ENCODE results near the gene CCDC157. TPM values are rescaled to one million over a fixed set of nuclear protein-coding genes. Genes with fewer than 3 reads are reported as not detected.
A peak's percentile ranks its signal among the peaks of the same experiment; 100 is the strongest.

CCDC157 gene
- total RNA-seq, 1 experiment from 2014 or later = 1.1 TPM

GRCh38 chr22:30397656-30398635 lies 41.1 kb downstream of the CCDC157 start:
- intact Hi-C loops (cut with micrococcal nuclease) = loop anchor here (1.0 kb wide), 1 partner anchor 28 kb away; no protein-coding TSS in a partner anchor
- no TSS peak for BruUV-seq (replicated peaks)
- DNase-seq (ENCODE audit: unreplicated experiment) = peak; percentile 27
- peak overlapping the region; percentile 70 for H3K27ac Mint-ChIP-seq (ENCODE audit: low read depth, unreplicated experiment)
- peak overlapping the region; percentile 85 for H3K4me3 Mint-ChIP-seq (ENCODE audit: unreplicated experiment)
- peaks cover 29% of the 10 kb centered on the region for H3K4me1 Mint-ChIP-seq (ENCODE audit: insufficient read depth, unreplicated experiment)
- peaks cover 24% of the 10 kb centered on the region for H3K36me3 Mint-ChIP-seq (ENCODE audit: insufficient read depth, unreplicated experiment)
- TF ChIP-seq CTCF (IDR thresholded peaks at IDR 0.05; ENCODE audit: unreplicated experiment) = no peak
- ChIA-PET POLR2A (interaction anchor here (0.6 to 16.9 kb wide), 18 partner anchors 8 to 637 kb away, joined by 3 to 532 read pairs (median 4); partner anchors contain the start of genes CASTOR1, CCDC157, MTFP1 and PES1), CTCF (interaction anchor here (0.6 to 3.0 kb wide), 16 partner anchors 9 to 339 kb away, joined by 3 to 26 read pairs (median 4); partner anchors contain the start of gene MTFP1)
- H3K27me3 Mint-ChIP-seq (ENCODE audit: insufficient read depth, unreplicated experiment) = no peaks in the 10 kb centered on the region
- no peaks in the 10 kb centered on the region for H3K9me3 Mint-ChIP-seq (ENCODE audit: unreplicated experiment)

GRCh38 chr22:30398685-30399680 lies 42.2 kb downstream of the CCDC157 start:
- ChIA-PET POLR2A (interaction anchor here (0.6 to 16.9 kb wide), 6 partner anchors 10 to 278 kb away, joined by 3 to 532 read pairs (median 10); partner anchors contain the start of gene MTFP1), CTCF (interaction anchor here (0.9 to 3.0 kb wide), 11 partner anchors 10 to 111 kb away, joined by 3 to 26 read pairs (median 4); partner anchors contain the start of gene MTFP1)
- H3K4me1 Mint-ChIP-seq (ENCODE audit: insufficient read depth, unreplicated experiment) = peaks cover 30% of the 10 kb centered on the region
- intact Hi-C loops (cut with micrococcal nuclease) = no loop called here
- peaks cover 34% of the 10 kb centered on the region for H3K36me3 Mint-ChIP-seq (ENCODE audit: insufficient read depth, unreplicated experiment)
- peak overlapping the region; percentile 92 for H3K27ac Mint-ChIP-seq (ENCODE audit: low read depth, unreplicated experiment)
- DNase-seq (ENCODE audit: unreplicated experiment) = peak; percentile 37
- no peaks in the 10 kb centered on the region for H3K9me3 Mint-ChIP-seq (ENCODE audit: unreplicated experiment)
- H3K4me3 Mint-ChIP-seq (ENCODE audit: unreplicated experiment) = peak overlapping the region; percentile 85
- H3K27me3 Mint-ChIP-seq (ENCODE audit: insufficient read depth, unreplicated experiment) = no peaks in the 10 kb centered on the region
- no peak for TF ChIP-seq CTCF (IDR thresholded peaks at IDR 0.05; ENCODE audit: unreplicated experiment)
- BruUV-seq (replicated peaks) = no TSS peak

- Mint-ChIP-seq H3K27ac (ENCODE audit: low read depth, unreplicated experiment) (peak overlapping the region; percentile 92), H3K36me3 (ENCODE audit: insufficient read depth, unreplicated experiment) (peaks cover 41% of the 10 kb centered on the region), H3K4me1 (ENCODE audit: insufficient read depth, unreplicated experiment) (peaks cover 35% of the 10 kb centered on the region), H3K9me3 (ENCODE audit: unreplicated experiment) (no peaks in the 10 kb centered on the region), H3K27me3 (ENCODE audit: insufficient read depth, unreplicated experiment) (no peaks in the 10 kb centered on the region), H3K4me3 (ENCODE audit: unreplicated experiment) (peak overlapping the region; percentile 85)
- intact Hi-C loops (cut with micrococcal nuclease) = no loop called here
- no peak for DNase-seq (ENCODE audit: unreplicated experiment)
- POLR2A ChIA-PET = interaction anchor here (0.6 to 16.9 kb wide), 5 partner anchors 9 to 399 kb away, joined by 3 to 532 read pairs (median 8); partner anchors contain the start of gene MTFP1
- CTCF ChIA-PET = interaction anchor here (0.6 to 0.9 kb wide), 2 partner anchors 10 to 25 kb away, joined by 3 read pairs; no protein-coding TSS in a partner anchor
- BruUV-seq (replicated peaks) = no TSS peak
- no peak for TF ChIP-seq CTCF (IDR thresholded peaks at IDR 0.05; ENCODE audit: unreplicated experiment)
Observed at GRCh38 chr22:30399718-30400117, 42.9 kb downstream of the CCDC157 start.
